HS-5 (cell line): ENCODE results near the gene ARMH3.
"Not testable (repeated sequence)": the region's sequence is repeated elsewhere in the genome, so short reads cannot be mapped to it uniquely, and the experiment has no call there.

Experiments used
- DNase-seq: peaks from one replicate; pipeline ENCODE4 v3.0.0-alpha.2; 2012; ENCODE audit warnings: low read depth

The ARMH3 gene

GRCh38 chr10:101986624-101986971, 69.4 kb downstream of the ARMH3 start:
- DNase-seq = no peak

- not testable (repeated sequence) for DNase-seq
These were observed 75.3 kb downstream of the ARMH3 start for GRCh38 chr10:101980677-101981076.

- no peak for DNase-seq
These were observed 81.6 kb downstream of the ARMH3 start for GRCh38 chr10:101974091-101974971.

GRCh38 chr10:101972761-101973160, 83.2 kb downstream of the ARMH3 start:
- DNase-seq = no peak

- DNase-seq = no peak
These were observed 86.5 kb downstream of the ARMH3 start for GRCh38 chr10:101969412-101969922.

GRCh38 chr10:101968940-101969321, 87.0 kb downstream of the ARMH3 start:
- DNase-seq = no peak

- no peak for DNase-seq
These were observed 87.6 kb downstream of the ARMH3 start for GRCh38 chr10:101968286-101968939.

- no peak for DNase-seq
These were observed 88.3 kb downstream of the ARMH3 start for GRCh38 chr10:101967713-101968112.

- DNase-seq = no peak
These were observed 88.9 kb downstream of the ARMH3 start for GRCh38 chr10:101967119-101967518.

GRCh38 chr10:101965075-101965765, 90.8 kb downstream of the ARMH3 start:
- DNase-seq = no peak

- no peak for DNase-seq
These were observed 94.1 kb downstream of the ARMH3 start for GRCh38 chr10:101961591-101962498.

- no peak for DNase-seq
These were observed 95.0 kb downstream of the ARMH3 start for GRCh38 chr10:101960879-101961395.

- DNase-seq = no peak
These were observed 96.5 kb downstream of the ARMH3 start for GRCh38 chr10:101959346-101959916.

- DNase-seq = no peak
These were observed 97.3 kb downstream of the ARMH3 start for GRCh38 chr10:101958691-101959090.

- DNase-seq = no peak
These were observed 99.1 kb downstream of the ARMH3 start for GRCh38 chr10:101956898-101957297.

- DNase-seq = no peak
These were observed 99.9 kb downstream of the ARMH3 start for GRCh38 chr10:101956117-101956516.

GRCh38 chr10:101952191-101952590, 103.8 kb downstream of the ARMH3 start:
- no peak for DNase-seq

GRCh38 chr10:101950213-101950612, 105.8 kb downstream of the ARMH3 start:
- no peak for DNase-seq

GRCh38 chr10:101941871-101942270, 114.1 kb downstream of the ARMH3 start:
- no peak for DNase-seq

GRCh38 chr10:101940916-101941315, 115.1 kb downstream of the ARMH3 start:
- DNase-seq = no peak

GRCh38 chr10:101939729-101940128, 116.2 kb downstream of the ARMH3 start:
- no peak for DNase-seq
